Breast epithelium (tissue), 4 donors: ENCODE results near the gene ASB18. TPM values are rescaled to one million over a fixed set of nuclear protein-coding genes. Genes with fewer than 3 reads are reported as not detected.

Source experiments
- DNase-seq, 2 donors: peaks; one replicate each; pipeline ENCODE4 v3.0.0-alpha.2; 2019; ENCODE audit warnings: low spot score in 2 of 2
- H3K27ac ChIP-seq, 2 donors: fragments of 200-600 bp; sonication (generic) in 1 of 2; one replicate each; pipeline ENCODE4 v1.5.1; 2016 to 2019; ENCODE audit warnings: mild to moderate bottlenecking in 1 of 2
- H3K27me3 ChIP-seq, 2 donors: fragments of 200-600 bp; sonication (generic) in 1 of 2; one replicate each; pipeline versions ENCODE4 v1.5.1 to v1.6.0; 2017 to 2019; ENCODE audit warnings: control low read depth in 1 of 2, mild to moderate bottlenecking in 1 of 2
- H3K36me3 ChIP-seq: fragments of 200-600 bp; one replicate; pipeline ENCODE4 v1.5.1; 2019
- H3K4me1 ChIP-seq, 2 donors: fragments of 200-600 bp; sonication (generic); one replicate each; pipeline ENCODE4 v1.5.1; 2016 to 2019; ENCODE audit warnings: control low read depth in 1 of 2
- H3K4me3 ChIP-seq, 3 donors: fragments of 200-600 bp; sonication (generic); 1 replicate in 2 of 3; 2 replicates in 1 of 3; pipeline ENCODE4 v1.5.1; 2016 to 2019; ENCODE audit warnings: mild to moderate bottlenecking in 3 of 3, moderate library complexity in 2 of 3
- H3K9me3 ChIP-seq, 2 donors: fragments of 200-600 bp; sonication (generic) in 1 of 2; one replicate each; pipeline ENCODE4 v1.5.1; 2016 to 2019; ENCODE audit warnings: control low read depth in 1 of 2
- CTCF ChIP-seq, 3 donors: fragments of 450-650 bp; IDR thresholded peaks; one replicate each; pipeline ENCODE4 v1.5.1; 2016 to 2017; ENCODE audit warnings: antibody characterized with exemption in 3 of 3, mild to moderate bottlenecking in 3 of 3, moderate library complexity in 3 of 3
- POLR2A ChIP-seq: fragments of 450-650 bp; IDR thresholded peaks from one replicate; pipeline ENCODE4 v1.6.1; 2016; ENCODE audit warnings: antibody characterized with exemption, mild to moderate bottlenecking, moderate library complexity
- POLR2AphosphoS5 ChIP-seq, 3 donors: sonication (generic); formaldehyde crosslinking; IDR thresholded peaks; one replicate each; pipeline ENCODE4 v1.6.1; 2017; ENCODE audit warnings: antibody characterized with exemption in 3 of 3
- intact Hi-C: fragments of 100-400 bp; cut with DNase I; formaldehyde crosslinking; loops from one replicate; pipeline ENCODE4 v1.15.1; 2023; ENCODE audit warnings: low total_unique reads
- total RNA-seq, 3 donors: library from RNA; depleted of rRNA; stranded (reverse); fragments of >200 nt; gene quantifications; one replicate each; pipeline ENCODE4 v1.1.0, GENCODE V29; 2016

The ASB18 gene
- total RNA-seq, 3 donors from 2014 or later, result not detected

DNA sequence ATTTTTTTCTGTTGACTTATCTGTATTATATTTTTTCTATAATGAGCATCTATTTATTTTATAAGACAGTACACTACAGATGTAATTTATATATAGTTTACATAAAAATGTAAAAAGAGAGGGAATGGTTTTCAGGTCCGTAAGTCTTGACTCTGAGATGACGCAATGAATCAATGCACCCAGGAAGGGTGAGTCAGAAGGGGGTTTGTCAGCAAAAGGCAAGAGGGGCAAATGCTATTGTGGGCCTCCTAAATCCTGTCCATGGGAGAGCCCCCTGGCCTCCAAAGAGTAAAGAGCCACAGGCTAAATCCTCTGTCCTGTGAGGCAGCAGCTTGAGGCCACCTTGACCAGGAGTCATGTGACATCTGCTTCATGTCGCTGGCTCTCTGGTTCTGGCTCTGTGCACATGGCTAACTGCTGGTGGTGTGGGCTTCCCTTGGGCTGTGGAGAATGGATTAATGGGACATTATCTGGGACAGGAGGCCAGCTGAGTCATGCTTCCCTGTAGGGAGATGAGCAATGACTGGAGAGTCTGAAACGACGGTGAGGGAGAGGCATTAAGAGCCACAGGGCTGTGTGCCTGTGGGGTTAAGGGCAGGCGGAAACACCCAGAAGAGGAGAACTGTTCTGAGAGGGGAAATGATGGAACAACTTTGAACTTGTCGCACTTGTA, 22.8 kb upstream of the ASB18 start:
- Histone ChIP-seq H3K4me1 (no peaks in the 10 kb centered on the region), H3K9me3 (peaks cover 0 to 10% of the 10 kb centered on the region in 2 donors), H3K36me3 (no peaks in the 10 kb centered on the region), H3K27me3 (peaks cover 0 to 17% of the 10 kb centered on the region in 2 donors), H3K4me3 (no peak overlapping the region), H3K27ac (no peak overlapping the region)
- intact Hi-C loops, result no loop called here
- no peak for DNase-seq
- no peak for TF ChIP-seq POLR2AphosphoS5 (IDR thresholded peaks at IDR 0.05)
- TF ChIP-seq CTCF (IDR thresholded peaks at IDR 0.05), result no peak

DNA sequence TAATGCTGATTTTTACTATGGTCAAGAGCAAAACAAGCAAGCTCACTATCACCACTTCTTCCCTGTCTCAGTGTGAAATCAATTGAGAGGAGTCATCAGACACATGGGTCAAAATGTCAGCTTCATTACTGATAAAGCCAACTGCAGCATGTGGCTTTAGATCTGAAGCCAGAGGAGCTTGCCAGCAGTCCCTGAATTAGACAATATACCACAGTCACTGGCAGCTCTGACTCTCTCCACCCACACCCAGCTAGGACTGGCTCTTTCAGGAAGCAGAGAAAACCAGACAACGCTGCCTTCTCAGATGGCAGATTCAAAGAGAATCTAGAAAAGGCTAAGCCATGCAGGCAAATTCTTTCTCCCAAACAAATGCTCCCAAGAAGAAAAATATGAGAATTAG, 20.0 kb upstream of the ASB18 start:
- intact Hi-C loops, result no loop called here
- Histone ChIP-seq H3K36me3 (no peaks in the 10 kb centered on the region), H3K4me1 (no peaks in the 10 kb centered on the region), H3K4me3 (no peak overlapping the region), H3K27me3 (peaks cover 0 to 4% of the 10 kb centered on the region in 2 donors), H3K27ac (no peak overlapping the region), H3K9me3 (peaks cover 0 to 22% of the 10 kb centered on the region in 2 donors)
- DNase-seq, result no peak
- TF ChIP-seq POLR2A (no peak), CTCF (IDR thresholded peaks at IDR 0.05) (no peak), POLR2AphosphoS5 (IDR thresholded peaks at IDR 0.05) (no peak)

- H3K27ac ChIP-seq, result no peak overlapping the region
- no peak for DNase-seq
- H3K4me3 ChIP-seq, result no peak overlapping the region
- TF ChIP-seq CTCF (IDR thresholded peaks at IDR 0.05), result no peak
- intact Hi-C loops, result no loop called here
- H3K27me3 ChIP-seq, result no peaks in the 10 kb centered on the region
- no peaks in the 10 kb centered on the region for H3K4me1 ChIP-seq
- H3K36me3 ChIP-seq, result no peaks in the 10 kb centered on the region
- peaks cover 0 to 22% of the 10 kb centered on the region in 2 donors for H3K9me3 ChIP-seq
These were observed 18.2 kb upstream of the ASB18 start for GRCh38 chr2:236282406-236282805.

GRCh38 chr2:236281423-236281822, 17.2 kb upstream of the ASB18 start:
- H3K27ac ChIP-seq, result no peak overlapping the region
- DNase-seq, result no peak
- H3K36me3 ChIP-seq, result no peaks in the 10 kb centered on the region
- H3K9me3 ChIP-seq, result peaks cover 0 to 22% of the 10 kb centered on the region in 2 donors
- H3K4me1 ChIP-seq, result no peaks in the 10 kb centered on the region
- H3K4me3 ChIP-seq, result no peak overlapping the region
- TF ChIP-seq POLR2AphosphoS5 (IDR thresholded peaks at IDR 0.05) (no peak), CTCF (IDR thresholded peaks at IDR 0.05) (no peak), POLR2A (no peak)
- H3K27me3 ChIP-seq, result no peaks in the 10 kb centered on the region
- intact Hi-C loops, result no loop called here

DNA sequence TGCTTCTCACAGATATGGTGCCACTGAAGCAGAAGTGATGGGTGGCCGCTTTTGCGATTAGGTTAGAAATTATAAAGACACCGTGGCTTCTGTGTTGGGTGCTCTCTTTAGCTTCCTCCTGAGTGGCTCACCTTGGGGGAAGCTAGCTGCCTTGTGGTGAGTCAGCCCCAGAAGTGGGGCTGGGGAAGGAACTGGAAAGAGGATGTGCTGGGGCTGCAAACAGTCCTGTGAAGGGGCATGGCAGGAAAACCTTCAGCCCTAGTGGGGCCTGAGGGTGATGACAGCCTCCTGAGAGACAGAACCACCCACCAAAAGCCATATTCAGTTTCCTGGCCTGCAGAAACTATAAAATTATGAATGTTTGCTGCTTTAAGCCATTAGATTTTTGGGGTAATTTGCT, 8.9 kb upstream of the ASB18 start:
- TF ChIP-seq POLR2A (no peak), CTCF (IDR thresholded peaks at IDR 0.05) (no peak), POLR2AphosphoS5 (IDR thresholded peaks at IDR 0.05) (no peak)
- intact Hi-C loops, result no loop called here

More for the DNA sequence above, 8.9 kb upstream of the ASB18 start:
- H3K36me3 ChIP-seq, result no peaks in the 10 kb centered on the region
- DNase-seq, result no peak
- peaks cover 5 to 9% of the 10 kb centered on the region in 2 donors for H3K9me3 ChIP-seq
- H3K4me1 ChIP-seq, result no peaks in the 10 kb centered on the region
- no peaks in the 10 kb centered on the region for H3K27me3 ChIP-seq
- no peak overlapping the region for H3K4me3 ChIP-seq
- no peak overlapping the region for H3K27ac ChIP-seq
